ENCODE data around the gene HSD17B4. TPM values are rescaled to one million over a fixed set of nuclear protein-coding genes. Genes with fewer than 3 reads are reported as not detected.

Gene HSD17B4
- total and polyA plus RNA-seq, 2 of the 13 experiments (the other 11 are each of a cell fraction or from before 2014, with no cell fraction given) = 178 to 399 TPM

DNA sequence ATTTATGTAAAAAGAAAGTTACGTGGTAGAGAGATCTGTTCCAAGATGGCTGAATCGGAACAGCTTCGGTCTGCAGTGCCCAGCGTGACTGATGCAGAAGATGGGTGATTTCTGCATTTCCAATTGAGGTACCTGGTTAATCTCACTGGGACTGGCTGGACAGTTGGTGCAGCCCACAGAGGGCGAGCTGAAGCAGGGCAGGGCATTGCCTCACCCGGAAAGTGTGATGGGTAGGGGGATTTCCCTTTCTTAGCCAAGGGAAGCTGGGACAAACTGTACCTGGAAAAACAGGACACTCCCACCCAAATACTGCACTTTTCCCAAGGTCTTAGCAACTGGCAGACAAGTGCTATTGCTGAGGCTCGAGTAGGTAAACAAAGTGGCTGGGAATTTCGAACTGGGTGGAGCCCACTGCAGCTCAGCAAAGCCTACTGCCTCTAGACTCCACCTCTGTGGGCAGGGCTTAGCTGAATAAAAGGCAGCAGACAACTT is 13.1 kb upstream of the HSD17B4 start (continued):
- TF ChIP-seq HMG20A (CRISPR knock-in tag; IDR thresholded peaks at IDR 0.05; ENCODE audit: borderline replicate concordance) (no peak), CHD2 (IDR thresholded peaks at IDR 0.05; ENCODE audit: low read depth, low read length) (no peak), DMAP1 (CRISPR knock-in tag; IDR thresholded peaks at IDR 0.05) (no peak), ZNF354B (CRISPR knock-in tag; IDR thresholded peaks at IDR 0.05) (no peak), ZBTB20 (CRISPR knock-in tag; IDR thresholded peaks at IDR 0.05; ENCODE audit: borderline replicate concordance, low read depth) (no peak), MED1 (CRISPR knock-in tag; IDR thresholded peaks at IDR 0.05) (peak; percentile 26; the same call in 1 of the 2 replicates), KDM5B (CRISPR knock-in tag; IDR thresholded peaks at IDR 0.05; ENCODE audit: borderline replicate concordance) (no peak; the same call in 1 of the 2 replicates), ZNF598 (CRISPR knock-in tag; IDR thresholded peaks at IDR 0.05; ENCODE audit: borderline replicate concordance) (peak; percentile 27; the same call in 1 of the 2 replicates), SNAPC2 (CRISPR knock-in tag; IDR thresholded peaks at IDR 0.05) (no peak), MIER2 (CRISPR knock-in tag; IDR thresholded peaks at IDR 0.05) (no peak), GTF2F1 (IDR thresholded peaks at IDR 0.05; ENCODE audit: low read length) (no peak), SRSF9 (IDR thresholded peaks at IDR 0.05; ENCODE audit: borderline replicate concordance, insufficient read depth, low read depth, low read length, poor library complexity, severe bottlenecking) (no peak), BCL6 (CRISPR knock-in tag; IDR thresholded peaks at IDR 0.05) (no peak; the same call in 1 of the 2 replicates), ZNF547 (CRISPR knock-in tag; IDR thresholded peaks at IDR 0.05) (no peak), HNF4A (CRISPR knock-in tag; IDR thresholded peaks at IDR 0.05) (no peak), JDP2 (CRISPR knock-in tag; IDR thresholded peaks at IDR 0.05; ENCODE audit: borderline replicate concordance) (no peak), ZNF546 (CRISPR knock-in tag; conservative IDR thresholded peaks at IDR 0.05) (no peak), ZNF563 (CRISPR knock-in tag; IDR thresholded peaks at IDR 0.05) (no peak), PTBP1 (IDR thresholded peaks at IDR 0.05; ENCODE audit: low read depth, low read length, poor library complexity, severe bottlenecking) (no peak), SALL1 (CRISPR knock-in tag; IDR thresholded peaks at IDR 0.05) (peak; percentile 57), EHMT2 (IDR thresholded peaks at IDR 0.05; ENCODE audit: borderline replicate concordance, low read depth, low read length) (no peak), RBM22 (optimal IDR thresholded peaks at IDR 0.05; ENCODE audit: low read length) (no peak), CHCHD3 (CRISPR knock-in tag; IDR thresholded peaks at IDR 0.05) (no peak), ZNF652 (CRISPR knock-in tag; IDR thresholded peaks at IDR 0.05; ENCODE audit: borderline replicate concordance, low read depth) (no peak), ZNF24 (IDR thresholded peaks at IDR 0.05) (no peak), ZNF605 (CRISPR knock-in tag; IDR thresholded peaks at IDR 0.05) (no peak), TEAD3 (CRISPR knock-in tag; optimal IDR thresholded peaks at IDR 0.05; ENCODE audit: borderline replicate concordance) (peak; percentile 15), SOX6 (IDR thresholded peaks at IDR 0.05) (no peak), SOX6 (CRISPR knock-in tag; IDR thresholded peaks at IDR 0.05) (peak; percentile 57), ZNF619 (CRISPR knock-in tag; IDR thresholded peaks at IDR 0.05) (no peak)
- TF ChIP-seq, protein P1, sequence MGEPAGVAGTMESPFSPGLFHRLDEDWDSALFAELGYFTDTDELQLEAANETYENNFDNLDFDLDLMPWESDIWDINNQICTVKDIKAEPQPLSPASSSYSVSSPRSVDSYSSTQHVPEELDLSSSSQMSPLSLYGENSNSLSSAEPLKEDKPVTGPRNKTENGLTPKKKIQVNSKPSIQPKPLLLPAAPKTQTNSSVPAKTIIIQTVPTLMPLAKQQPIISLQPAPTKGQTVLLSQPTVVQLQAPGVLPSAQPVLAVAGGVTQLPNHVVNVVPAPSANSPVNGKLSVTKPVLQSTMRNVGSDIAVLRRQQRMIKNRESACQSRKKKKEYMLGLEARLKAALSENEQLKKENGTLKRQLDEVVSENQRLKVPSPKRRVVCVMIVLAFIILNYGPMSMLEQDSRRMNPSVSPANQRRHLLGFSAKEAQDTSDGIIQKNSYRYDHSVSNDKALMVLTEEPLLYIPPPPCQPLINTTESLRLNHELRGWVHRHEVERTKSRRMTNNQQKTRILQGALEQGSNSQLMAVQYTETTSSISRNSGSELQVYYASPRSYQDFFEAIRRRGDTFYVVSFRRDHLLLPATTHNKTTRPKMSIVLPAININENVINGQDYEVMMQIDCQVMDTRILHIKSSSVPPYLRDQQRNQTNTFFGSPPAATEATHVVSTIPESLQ (CRISPR knock-in tag; conservative IDR thresholded peaks at IDR 0.05) = no peak
- TF ChIP-seq, protein P2, sequence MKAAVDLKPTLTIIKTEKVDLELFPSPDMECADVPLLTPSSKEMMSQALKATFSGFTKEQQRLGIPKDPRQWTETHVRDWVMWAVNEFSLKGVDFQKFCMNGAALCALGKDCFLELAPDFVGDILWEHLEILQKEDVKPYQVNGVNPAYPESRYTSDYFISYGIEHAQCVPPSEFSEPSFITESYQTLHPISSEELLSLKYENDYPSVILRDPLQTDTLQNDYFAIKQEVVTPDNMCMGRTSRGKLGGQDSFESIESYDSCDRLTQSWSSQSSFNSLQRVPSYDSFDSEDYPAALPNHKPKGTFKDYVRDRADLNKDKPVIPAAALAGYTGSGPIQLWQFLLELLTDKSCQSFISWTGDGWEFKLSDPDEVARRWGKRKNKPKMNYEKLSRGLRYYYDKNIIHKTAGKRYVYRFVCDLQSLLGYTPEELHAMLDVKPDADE (CRISPR knock-in tag; IDR thresholded peaks at IDR 0.05) = no peak
